DOHH2 (cell line): ENCODE data around the gene DZIP1.

ENCODE experiments used
- EZH2phosphoT487 ChIP-seq: fragments of 200-600 bp; sonication (generic); IDR thresholded peaks from 2 replicates; pipeline ENCODE4 v1.6.1; 2017; ENCODE audit warnings: borderline replicate concordance, mild to moderate bottlenecking, antibody characterized with exemption, low read length, moderate library complexity, mixed read lengths
- TF ChIP-seq, protein P1 (sequence below): fragments of 200-600 bp; sonication (generic); IDR thresholded peaks from one replicate; pipeline ENCODE4 v1.5.1; 2014; ENCODE audit warnings: antibody characterized with exemption, mild to moderate bottlenecking, low read depth, low read length; ENCODE audit not compliant: poor library complexity, severe bottlenecking

DNA sequence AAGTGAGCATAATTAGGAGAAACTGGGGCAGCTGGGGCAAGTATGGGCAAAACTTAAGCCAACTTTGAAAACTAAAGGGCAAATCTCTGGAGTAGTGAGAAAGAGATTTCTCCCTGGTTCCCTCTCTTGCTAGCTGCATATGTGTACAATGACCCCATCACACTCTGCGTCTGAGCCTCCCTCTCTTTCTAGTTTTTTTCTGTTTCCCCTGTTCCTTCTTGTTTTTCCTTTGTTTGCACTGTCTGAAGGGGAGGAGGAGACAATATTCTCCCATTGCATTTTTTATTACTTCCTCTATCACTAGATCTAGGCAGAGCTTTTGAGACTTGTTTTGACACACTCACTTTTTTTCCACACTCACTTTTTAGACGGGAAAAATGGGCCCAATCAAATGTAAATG is 103.2 kb downstream of the DZIP1 start:
- TF ChIP-seq, protein P1, sequence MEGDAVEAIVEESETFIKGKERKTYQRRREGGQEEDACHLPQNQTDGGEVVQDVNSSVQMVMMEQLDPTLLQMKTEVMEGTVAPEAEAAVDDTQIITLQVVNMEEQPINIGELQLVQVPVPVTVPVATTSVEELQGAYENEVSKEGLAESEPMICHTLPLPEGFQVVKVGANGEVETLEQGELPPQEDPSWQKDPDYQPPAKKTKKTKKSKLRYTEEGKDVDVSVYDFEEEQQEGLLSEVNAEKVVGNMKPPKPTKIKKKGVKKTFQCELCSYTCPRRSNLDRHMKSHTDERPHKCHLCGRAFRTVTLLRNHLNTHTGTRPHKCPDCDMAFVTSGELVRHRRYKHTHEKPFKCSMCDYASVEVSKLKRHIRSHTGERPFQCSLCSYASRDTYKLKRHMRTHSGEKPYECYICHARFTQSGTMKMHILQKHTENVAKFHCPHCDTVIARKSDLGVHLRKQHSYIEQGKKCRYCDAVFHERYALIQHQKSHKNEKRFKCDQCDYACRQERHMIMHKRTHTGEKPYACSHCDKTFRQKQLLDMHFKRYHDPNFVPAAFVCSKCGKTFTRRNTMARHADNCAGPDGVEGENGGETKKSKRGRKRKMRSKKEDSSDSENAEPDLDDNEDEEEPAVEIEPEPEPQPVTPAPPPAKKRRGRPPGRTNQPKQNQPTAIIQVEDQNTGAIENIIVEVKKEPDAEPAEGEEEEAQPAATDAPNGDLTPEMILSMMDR = no peak
- no peak for TF ChIP-seq EZH2phosphoT487
